CD4-positive, alpha-beta T cell (primary cell): ENCODE results near the gene PPM1L. TPM values are rescaled to one million over a fixed set of nuclear protein-coding genes. Genes with fewer than 3 reads are reported as not detected.

Experiments used
- ATAC-seq: fragments of 200-7000 bp; cut with Tn5 transposase; one replicate; pipeline ENCODE4 v1.10.0; 2022; ENCODE audit warnings: mild to moderate bottlenecking; ENCODE audit not compliant: poor library complexity
- CTCF ChIA-PET: fragments of 350-600 bp; sonication (Branson Sonifier 250); formaldehyde crosslinking; loops from one replicate; lab custom pipeline; 2021; ENCODE audit warnings: antibody characterized with exemption, inconsistent platforms; lab: Charles Lee
- POLR2A ChIA-PET: fragments of 350-600 bp; sonication (Branson Sonifier 250); formaldehyde crosslinking; loops from one replicate; lab custom pipeline; 2021; ENCODE audit warnings: antibody characterized with exemption, inconsistent platforms; lab: Charles Lee
- DNase-seq, 14 experiments: peaks; one replicate each; pipeline ENCODE4 v3.0.0-alpha.2; 2013 to 2020; ENCODE audit warnings: mixed read lengths in 2 of 14
- H3K27ac ChIP-seq, 2 donors: one replicate each; pipeline versions ENCODE4 v1.5.1 to v1.7.0; 2013; ENCODE audit warnings: low read length in 2 of 2, low read depth in 1 of 2, mild to moderate bottlenecking in 1 of 2
- H3K27me3 ChIP-seq, 2 experiments: 1 replicate in 1 of 2; 2 replicates in 1 of 2; pipeline versions ENCODE4 v1.6.1 to v1.7.0; 2013; ENCODE audit warnings: low read length in 2 of 2, control low read depth in 1 of 2, mild to moderate bottlenecking in 1 of 2, moderate library complexity in 1 of 2; ENCODE audit not compliant: insufficient read depth in 2 of 2, control insufficient read depth in 1 of 2
- H3K36me3 ChIP-seq: one replicate; pipeline ENCODE4 v1.6.1; 2013; ENCODE audit warnings: low read length, control low read depth; ENCODE audit not compliant: insufficient read depth
- H3K4me1 ChIP-seq: one replicate; pipeline ENCODE4 v1.6.1; 2013; ENCODE audit warnings: low read length, control low read depth; ENCODE audit not compliant: insufficient read depth
- H3K4me3 ChIP-seq: one replicate; pipeline ENCODE4 v1.5.1; 2013; ENCODE audit warnings: mild to moderate bottlenecking, low read length, moderate library complexity
- H3K9me3 ChIP-seq, 2 experiments: 1 replicate in 1 of 2; 2 replicates in 1 of 2; pipeline versions ENCODE4 v1.6.1 to v1.7.0; 2013; ENCODE audit warnings: low read length in 2 of 2, mild to moderate bottlenecking in 2 of 2, control low read depth in 1 of 2, moderate library complexity in 1 of 2; ENCODE audit not compliant: control insufficient read depth in 1 of 2, insufficient read depth in 1 of 2
- H3K27ac Mint-ChIP-seq: one replicate; pipeline ENCODE4 v1.8.0; 2020; ENCODE audit warnings: mixed read lengths
- H3K27me3 Mint-ChIP-seq: one replicate; pipeline ENCODE4 v1.8.0; 2021; ENCODE audit warnings: mixed read lengths
- H3K36me3 Mint-ChIP-seq: one replicate; pipeline ENCODE4 v1.8.0; 2021; ENCODE audit warnings: low read depth, mixed read lengths
- H3K4me1 Mint-ChIP-seq: one replicate; pipeline ENCODE4 v1.8.0; 2021; ENCODE audit warnings: low read depth, mixed read lengths
- H3K4me3 Mint-ChIP-seq: one replicate; pipeline ENCODE4 v1.8.0; 2020; ENCODE audit warnings: mild to moderate bottlenecking, mixed read lengths
- H3K9me3 Mint-ChIP-seq: one replicate; pipeline ENCODE4 v1.8.0; 2020; ENCODE audit warnings: mixed read lengths
- CTCF ChIP-seq: fragments of 200-600 bp; IDR thresholded peaks from one replicate; pipeline ENCODE4 v1.8.0; 2022; ENCODE audit warnings: antibody characterized with exemption, mild to moderate bottlenecking
- intact Hi-C, 2 experiments: fragments of 100-400 bp; cut with DNase I in 1 of 2; cut with micrococcal nuclease in 1 of 2; formaldehyde crosslinking; loops; one replicate each; pipeline versions ENCODE4 v1.15.1 to v1.9.0; 2023 to 2025; cut with DNase I, micrococcal nuclease
- total RNA-seq, 174 experiments: library from RNA in 2 of 174; stranded (reverse) in 2 of 174; gene quantifications; one replicate each; pipeline ENCODE4 v1.2.3 and lab custom pipeline; 2021 to 2026

PPM1L gene
- total RNA-seq, 2 experiments from 2014 or later, result 3.0 to 3.4 TPM

- Mint-ChIP-seq H3K9me3 (no peaks in the 10 kb centered on the region), H3K4me1 (no peaks in the 10 kb centered on the region), H3K27me3 (no peaks in the 10 kb centered on the region), H3K27ac (no peak overlapping the region), H3K36me3 (no peaks in the 10 kb centered on the region), H3K4me3 (no peak overlapping the region)
- no peak for ATAC-seq
- Histone ChIP-seq H3K36me3 (no peaks in the 10 kb centered on the region), H3K4me1 (no peaks in the 10 kb centered on the region), H3K9me3 (no peaks in the 10 kb centered on the region), H3K27me3 (no peaks in the 10 kb centered on the region), H3K27ac (no peak overlapping the region), H3K4me3 (no peak overlapping the region)
- DNase-seq, result no peak
- CTCF ChIA-PET, result no interaction called here
- intact Hi-C loops, result no loop called here
- POLR2A ChIA-PET, result no interaction called here
- TF ChIP-seq CTCF, result no peak
These were observed 236.7 kb downstream of the PPM1L start for GRCh38 chr3:160992712-160993111.

GRCh38 chr3:160996811-160997210, 240.8 kb downstream of the PPM1L start:
- POLR2A ChIA-PET, result no interaction called here
- DNase-seq (no peak), ATAC-seq (no peak)
- intact Hi-C loops, result no loop called here
- H3K9me3 ChIP-seq, result no peaks in the 10 kb centered on the region
- H3K4me1 Mint-ChIP-seq, result peaks cover 7% of the 10 kb centered on the region
- H3K27ac ChIP-seq, result no peak overlapping the region
- CTCF ChIA-PET, result no interaction called here
- no peak overlapping the region for H3K4me3 ChIP-seq
- H3K36me3 Mint-ChIP-seq, result no peaks in the 10 kb centered on the region
- no peaks in the 10 kb centered on the region for H3K27me3 Mint-ChIP-seq
- H3K27me3 ChIP-seq, result no peaks in the 10 kb centered on the region
- no peak for TF ChIP-seq CTCF
- no peaks in the 10 kb centered on the region for H3K4me1 ChIP-seq
- no peak overlapping the region for H3K4me3 Mint-ChIP-seq
- H3K36me3 ChIP-seq, result no peaks in the 10 kb centered on the region
- H3K9me3 Mint-ChIP-seq, result no peaks in the 10 kb centered on the region
- H3K27ac Mint-ChIP-seq, result no peak overlapping the region

- Mint-ChIP-seq H3K27me3 (no peaks in the 10 kb centered on the region), H3K4me3 (no peak overlapping the region), H3K27ac (no peak overlapping the region), H3K4me1 (peaks cover 7% of the 10 kb centered on the region), H3K36me3 (no peaks in the 10 kb centered on the region), H3K9me3 (no peaks in the 10 kb centered on the region)
- no peak for ATAC-seq
- DNase-seq, result no peak
- no peaks in the 10 kb centered on the region for H3K4me1 ChIP-seq
- no peak overlapping the region for H3K4me3 ChIP-seq
- no peaks in the 10 kb centered on the region for H3K36me3 ChIP-seq
- H3K27ac ChIP-seq, result no peak overlapping the region
- intact Hi-C loops, result no loop called here
- ChIA-PET POLR2A (no interaction called here), CTCF (no interaction called here)
- H3K27me3 ChIP-seq, result no peaks in the 10 kb centered on the region
- no peak for TF ChIP-seq CTCF
- no peaks in the 10 kb centered on the region for H3K9me3 ChIP-seq
These were observed 242.6 kb downstream of the PPM1L start for GRCh38 chr3:160998581-160998980.
